H1 (cell line): ENCODE results near the gene HTR3A. TPM values are rescaled to one million over a fixed set of nuclear protein-coding genes. Genes with fewer than 3 reads are reported as not detected.

Experiments used
- CTCF ChIA-PET: fragments of 300-600 bp; sonication (Branson Sonifier 250); formaldehyde crosslinking; loops from one replicate; lab custom pipeline; 2021; ENCODE audit not compliant: partially characterized antibody; lab: Charles Lee
- POLR2A ChIA-PET: fragments of 300-600 bp; sonication (Branson Sonifier 250); formaldehyde crosslinking; loops from one replicate; lab custom pipeline; 2021; ENCODE audit warnings: inconsistent platforms; ENCODE audit not compliant: partially characterized antibody; lab: Charles Lee
- DNase-seq, 2 experiments: peaks; one replicate each; pipeline versions ENCODE4 v3.0.0 to v3.0.0-alpha.2; 2010 to 2022; ENCODE audit warnings: low spot score in 2 of 2, low read depth in 1 of 2, mixed read lengths in 1 of 2
- FAIRE-seq: peaks from 2 replicates; lab custom pipeline; 2011; peaks lifted over from hg19 to GRCh38; lab: Jason Lieb, UNC
- H2AFZ ChIP-seq: 2 replicates; pipeline ENCODE4 v1.8.1; 2012; ENCODE audit warnings: low read length, inconsistent platforms
- H2AK5ac ChIP-seq: 2 replicates; pipeline ENCODE4 v1.6.1; 2013; ENCODE audit warnings: low read depth, low read length
- H2BK120ac ChIP-seq: replicated peaks from 2 replicates; pipeline ENCODE3; 2013; ENCODE audit warnings: low read depth, low read length, inconsistent platforms
- H2BK12ac ChIP-seq: 2 replicates; pipeline ENCODE4 v1.6.1; 2013; ENCODE audit warnings: low read depth, low read length
- H2BK15ac ChIP-seq: 2 replicates; pipeline ENCODE4 v1.6.1; 2013; ENCODE audit warnings: low read length
- H2BK20ac ChIP-seq: 2 replicates; pipeline ENCODE4 v1.6.1; 2013; ENCODE audit warnings: low read length
- H2BK5ac ChIP-seq: 2 replicates; pipeline ENCODE4 v1.6.1; 2013; ENCODE audit warnings: low read depth, low read length
- H3K14ac ChIP-seq: 2 replicates; pipeline ENCODE4 v1.6.1; 2013; ENCODE audit warnings: inconsistent platforms; ENCODE audit not compliant: insufficient read length
- H3K18ac ChIP-seq: 2 replicates; pipeline ENCODE4 v1.6.1; 2013; ENCODE audit warnings: low read length; ENCODE audit errors: extremely low read depth
- H3K23ac ChIP-seq: 2 replicates; pipeline ENCODE4 v1.6.1; 2013; ENCODE audit warnings: inconsistent platforms; ENCODE audit not compliant: insufficient read length
- H3K23me2 ChIP-seq: 2 replicates; pipeline ENCODE4 v1.6.1; 2013; ENCODE audit warnings: low read depth, low read length
- H3K27ac ChIP-seq: 2 replicates; pipeline ENCODE4 v1.6.1; 2011; ENCODE audit warnings: low read depth, low read length, inconsistent platforms
- H3K27me3 ChIP-seq, 4 experiments: replicated peaks in 1 of 4; 1 replicate in 1 of 4; 2 replicates in 3 of 4; pipeline versions ENCODE4 v1.6.1 to v1.8.1; 2011 to 2013; ENCODE audit warnings: low read length in 3 of 4, mild to moderate bottlenecking in 3 of 4, inconsistent platforms in 2 of 4, mixed read lengths in 2 of 4, moderate library complexity in 1 of 4; ENCODE audit not compliant: control insufficient read depth in 3 of 4, insufficient read depth in 3 of 4; ENCODE audit errors: extremely low read depth in 1 of 4
- H3K36me3 ChIP-seq, 4 experiments: 2 replicates each; pipeline versions ENCODE4 v1.6.1 to v1.8.1; 2011 to 2013; ENCODE audit warnings: mild to moderate bottlenecking in 4 of 4, low read length in 3 of 4, moderate library complexity in 2 of 4, control low read depth in 1 of 4, inconsistent platforms in 1 of 4; ENCODE audit not compliant: insufficient read depth in 4 of 4, control insufficient read depth in 2 of 4
- H3K4ac ChIP-seq: replicated peaks from 2 replicates; pipeline ENCODE3; 2013; ENCODE audit warnings: low read length, low read depth, mixed read lengths, inconsistent platforms; ENCODE audit not compliant: insufficient read length
- H3K4me1 ChIP-seq, 4 experiments: replicated peaks in 1 of 4; 1 replicate in 1 of 4; 2 replicates in 3 of 4; pipeline versions ENCODE4 v1.6.1 to v1.8.1; 2011 to 2013; ENCODE audit warnings: low read length in 3 of 4, inconsistent platforms in 2 of 4, mixed read lengths in 1 of 4; ENCODE audit not compliant: insufficient read depth in 4 of 4, control insufficient read depth in 3 of 4
- H3K4me2 ChIP-seq, 2 experiments: 2 replicates each; pipeline versions ENCODE4 v1.6.1 to v1.8.1; 2011 to 2013; ENCODE audit warnings: low read depth in 2 of 2, low read length in 2 of 2, control low read depth in 1 of 2, inconsistent platforms in 1 of 2, mild to moderate bottlenecking in 1 of 2; ENCODE audit not compliant: insufficient read depth in 1 of 2
- H3K4me3 ChIP-seq, 4 experiments: fragments of 200-600, 300-600 bp in 1 of 4; sonication (generic), shearing (Covaris generic), sonication (Bioruptor Twin) in 1 of 4; 2 replicates each; pipeline versions ENCODE4 v1.5.1 to v1.8.1; 2011 to 2016; ENCODE audit warnings: low read length in 4 of 4, low read depth in 3 of 4, control low read depth in 2 of 4, inconsistent platforms in 2 of 4, mild to moderate bottlenecking in 2 of 4, mixed read lengths in 1 of 4, moderate library complexity in 1 of 4; ENCODE audit not compliant: insufficient read depth in 2 of 4; ENCODE audit errors: extremely low read depth in 1 of 4
- H3K56ac ChIP-seq: replicated peaks from 2 replicates; pipeline ENCODE3; 2013; ENCODE audit warnings: low read depth, mild to moderate bottlenecking, mixed read lengths, low read length, inconsistent platforms; ENCODE audit not compliant: insufficient read length
- H3K79me1 ChIP-seq: 2 replicates; pipeline ENCODE4 v1.6.1; 2013; ENCODE audit warnings: low read depth, low read length, control low read depth
- H3K79me2 ChIP-seq, 2 experiments: 2 replicates each; pipeline versions ENCODE4 v1.6.1 to v1.8.1; 2012 to 2013; ENCODE audit warnings: low read length in 2 of 2, mild to moderate bottlenecking in 2 of 2, inconsistent platforms in 1 of 2; ENCODE audit not compliant: insufficient read depth in 2 of 2, control insufficient read depth in 1 of 2
- H3K9ac ChIP-seq, 4 experiments: replicated peaks in 1 of 4; 1 replicate in 1 of 4; 2 replicates in 3 of 4; pipeline versions ENCODE4 v1.6.1 to v1.8.1; 2011 to 2013; ENCODE audit warnings: low read depth in 3 of 4, low read length in 3 of 4, control low read depth in 2 of 4, mild to moderate bottlenecking in 2 of 4, moderate library complexity in 2 of 4, inconsistent platforms in 1 of 4; ENCODE audit errors: extremely low read depth in 1 of 4
- H3K9me3 ChIP-seq, 2 experiments: 2 replicates each; pipeline versions ENCODE4 v1.6.1 to v1.8.1; 2012 to 2013; ENCODE audit warnings: mild to moderate bottlenecking in 2 of 2, moderate library complexity in 2 of 2, control low read depth in 1 of 2, inconsistent platforms in 1 of 2, low read depth in 1 of 2, low read length in 1 of 2, mixed read lengths in 1 of 2; ENCODE audit not compliant: insufficient read depth in 2 of 2
- H4K20me1 ChIP-seq, 2 experiments: replicated peaks in 1 of 2; 2 replicates each; pipeline versions ENCODE3 to v1.8.1; 2011 to 2013; ENCODE audit warnings: inconsistent platforms in 2 of 2, low read length in 2 of 2, mild to moderate bottlenecking in 1 of 2; ENCODE audit not compliant: insufficient read depth in 2 of 2, control insufficient read depth in 1 of 2
- H4K5ac ChIP-seq: 2 replicates; pipeline ENCODE4 v1.6.1; 2013; ENCODE audit warnings: low read length, low read depth, mixed read lengths, inconsistent platforms; ENCODE audit not compliant: insufficient read length
- H4K8ac ChIP-seq: 2 replicates; pipeline ENCODE4 v1.8.0; 2013; ENCODE audit warnings: mild to moderate bottlenecking, moderate library complexity, low read length, inconsistent platforms; ENCODE audit not compliant: insufficient read depth; ENCODE audit errors: extremely low read depth
- H4K91ac ChIP-seq: replicated peaks from 2 replicates; pipeline ENCODE3; 2013; ENCODE audit warnings: low read length, mixed read lengths, inconsistent platforms; ENCODE audit not compliant: insufficient read length
- GTF2F1 ChIP-seq: IDR thresholded peaks from 2 replicates; pipeline ENCODE4 v1.6.1; 2012; ENCODE audit warnings: low read depth, low read length, improper control_type of control experiment, borderline replicate concordance
- KDM1A ChIP-seq: fragments of 200-600, 300-600 bp; sonication (generic); IDR thresholded peaks from 2 replicates; pipeline ENCODE4 v1.7.1; 2016; ENCODE audit warnings: mild to moderate bottlenecking, low read length, borderline replicate concordance
- WGBS, 2 experiments: shearing (Covaris generic) in 1 of 2; methylation state at CpG; one replicate each; pipeline versions ENCODE4 v1.1.6 to v1.1.7; 2013 to 2015; ENCODE audit warnings: low lambda C conversion rate in 2 of 2, mixed read lengths in 2 of 2, inconsistent platforms in 1 of 2, low coverage in 1 of 2, missing lambda C conversion rate in 1 of 2; ENCODE audit not compliant: insufficient replicate concordance in 2 of 2, insufficient coverage in 1 of 2, insufficient read length in 1 of 2; ENCODE audit errors: extremely low coverage in 1 of 2, missing lambda C conversion rate in 1 of 2; 5-methylcytosine and 5-hydroxymethylcytosine counted together
- polyA plus RNA-seq, 7 experiments: library from polyadenylated mRNA; depleted of rRNA in 3 of 7; stranded (reverse) in 5 of 7; unstranded in 2 of 7; fragments of >200 nt in 5 of 7; fragments of 200-250 nt in 2 of 7; gene quantifications; 1 replicate in 5 of 7; 2 replicates in 1 of 7; 4 replicates in 1 of 7; pipeline versions ENCODE4 v1.2.1 to v1.2.3, GENCODE V29; 2011 to 2013; ENCODE audit warnings: missing spikeins in 2 of 7, mixed read lengths in 2 of 7
- total RNA-seq: library from RNA; stranded (reverse); fragmentation: NEBNext Ultra II Directional; extraction: Animal tissue kit (Norgen Biotek cat#: 25700); gene quantifications from 2 replicates; pipeline ENCODE4 v1.2.1, GENCODE V29; 2021

The HTR3A gene
- total and polyA plus RNA-seq, 2 of the 8 experiments (the other 6 are each of a cell fraction or from before 2014, with no cell fraction given), result 7.5 to 8.9 TPM

GRCh38 chr11:114031967-114032320, 57.0 kb downstream of the HTR3A start:
- Histone ChIP-seq H3K4me2 (no peak overlapping the region), H2BK20ac (no peak overlapping the region)
- CTCF ChIA-PET, result interaction anchor here (1.1 to 9.9 kb wide), 4 partner anchors 136 to 230 kb away, joined by 3 to 183 read pairs (median 135); no protein-coding TSS in a partner anchor

More at GRCh38 chr11:114031967-114032320, 57.0 kb downstream of the HTR3A start:
- H2BK5ac ChIP-seq, result no peak overlapping the region
- no peaks in the 10 kb centered on the region for H3K9me3 ChIP-seq
- no peak overlapping the region for H2BK15ac ChIP-seq
- H4K5ac ChIP-seq, result no peak overlapping the region
- H3K27ac ChIP-seq, result no peak overlapping the region
- no peak overlapping the region for H3K23ac ChIP-seq
- H3K4me1 ChIP-seq, result no peaks in the 10 kb centered on the region
- H2BK12ac ChIP-seq, result no peak overlapping the region
- H3K79me2 ChIP-seq, result no peaks in the 10 kb centered on the region
- H3K79me1 ChIP-seq, result no peaks in the 10 kb centered on the region
- H2AFZ ChIP-seq, result no peak overlapping the region
- TF ChIP-seq KDM1A, result no peak
- no peak for TF ChIP-seq GTF2F1
- WGBS, 2 experiments, result 81% methylated on average over 5 of the region's 5 CpGs; no CpG with 5 or more reads in 1 of the 2 experiments
- no peaks in the 10 kb centered on the region for H4K20me1 ChIP-seq
- H3K23me2 ChIP-seq, result peaks cover 2% of the 10 kb centered on the region; the same call in 1 of the 2 replicates
- H3K4ac ChIP-seq, result no peak overlapping the region
- no peak overlapping the region for H3K18ac ChIP-seq
- DNase-seq (no peak), FAIRE-seq (no peak)
- no peak overlapping the region for H4K91ac ChIP-seq
- H3K9ac ChIP-seq, result no peak overlapping the region
- H2AK5ac ChIP-seq, result no peak overlapping the region
- H2BK120ac ChIP-seq, result no peak overlapping the region
- no peaks in the 10 kb centered on the region for H3K36me3 ChIP-seq
- POLR2A ChIA-PET, result no interaction called here
- peaks cover 0 to 3% (median 0%) of the 10 kb centered on the region in 4 experiments; a peak in 2 of 7 replicates for H3K27me3 ChIP-seq
- H3K4me3 ChIP-seq, result no peak overlapping the region
- no peak overlapping the region for H4K8ac ChIP-seq
- H3K56ac ChIP-seq, result no peak overlapping the region
- no peak overlapping the region for H3K14ac ChIP-seq
